ENCODE data around the gene ERMARD.

DNA sequence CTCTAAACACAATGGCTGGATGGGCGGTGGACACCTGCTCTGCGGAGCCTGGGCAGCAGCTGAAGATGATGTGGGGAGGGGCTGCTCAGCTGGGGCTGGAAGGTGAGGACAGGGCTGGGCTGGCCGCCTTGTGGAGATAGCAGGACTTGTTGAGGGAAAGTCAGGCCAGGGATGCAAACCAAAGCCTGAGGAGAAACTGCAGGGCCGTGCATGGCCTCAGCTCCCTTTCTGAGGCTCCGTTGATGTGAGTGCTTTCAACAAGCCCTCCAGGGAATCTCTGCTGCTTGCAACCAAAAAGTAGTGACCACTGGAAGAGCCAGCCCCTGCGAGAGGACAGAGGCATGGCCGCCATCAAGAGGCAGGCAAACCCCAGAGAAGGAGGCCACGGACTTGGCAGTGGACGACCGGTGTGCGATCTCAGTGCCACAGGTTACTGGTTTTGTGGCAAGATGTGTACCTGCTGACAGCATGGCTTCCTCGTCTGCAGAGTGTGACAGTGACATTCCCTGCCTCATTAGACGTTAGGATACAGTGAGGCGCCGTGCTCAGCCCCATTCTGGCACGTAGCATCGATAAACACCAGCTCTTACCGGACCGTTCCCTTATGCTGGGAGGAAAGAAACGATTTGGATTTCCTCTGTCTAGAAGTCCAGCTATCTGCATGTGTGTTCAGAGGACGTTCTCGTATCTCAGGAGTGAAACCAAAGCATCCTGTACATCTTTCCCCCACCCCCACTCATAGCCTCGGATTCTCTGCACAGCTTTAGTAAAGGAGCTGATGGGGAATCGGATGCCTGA, 37.9 kb downstream of the ERMARD start:
- TF ChIP-seq POLR2A (IDR thresholded peaks at IDR 0.05) (no peak), CTCF (IDR thresholded peaks at IDR 0.05 in 4 of 5, conservative IDR thresholded peaks at IDR 0.05 in 1 of 5) (no peak)

Measured in gastrocnemius medialis (tissue), 4 donors.